GM13977 (cell line): ENCODE measurements around the gene PADI1.

ENCODE experiments used
- DNase-seq: peaks from one replicate; pipeline ENCODE4 v3.0.0; 2012; ENCODE audit warnings: low spot score
- in situ Hi-C: fragments of 300-500 bp; cut with MboI; formaldehyde crosslinking; loops from one replicate; pipeline ENCODE4 v1.12.0; 2022; ENCODE audit warnings: low sequenced_read_pairs, low pct_unique_long_range_greater_than_20kb, mixed read lengths, inconsistent platforms; ENCODE audit not compliant: unreplicated experiment
- TF ChIP-seq, protein P1 (sequence below): IDR thresholded peaks from 2 replicates; pipeline ENCODE4 v1.5.1; 2012; ENCODE audit warnings: mild to moderate bottlenecking, control low read depth; ENCODE audit not compliant: insufficient read depth; ENCODE audit errors: extremely low read depth, missing control alignments

PADI1 gene

DNA sequence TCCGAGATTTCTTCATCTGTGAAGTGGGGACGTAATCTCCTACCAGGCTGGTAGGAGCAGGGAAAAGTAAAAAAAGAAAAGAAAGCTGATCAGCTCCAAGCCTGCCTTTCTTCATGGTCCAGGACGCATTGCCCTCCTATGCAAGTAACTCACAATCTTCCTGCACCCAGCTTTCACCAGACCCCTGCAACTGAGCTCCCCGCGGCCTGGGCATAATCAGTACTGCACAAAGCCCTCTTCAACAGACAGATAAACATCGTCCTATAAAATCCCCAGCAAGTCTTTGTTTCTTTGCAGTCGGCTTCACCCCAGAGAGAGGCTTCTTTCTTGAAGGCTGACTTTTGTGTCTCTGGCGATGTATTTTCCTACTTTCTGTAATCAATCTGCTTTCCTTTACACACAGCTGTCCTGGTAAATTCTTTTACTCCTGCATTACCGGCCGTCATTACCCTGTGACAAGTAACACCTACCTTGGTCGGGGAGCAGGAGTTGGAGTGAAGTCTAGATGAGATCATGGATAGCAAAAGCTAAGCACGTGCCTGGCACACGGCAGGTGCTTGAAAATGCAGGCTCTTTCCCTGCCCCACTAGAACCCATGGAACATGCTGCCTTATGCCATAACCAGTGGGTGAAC is 8.3 kb downstream of the PADI1 start:
- in situ Hi-C loops: no loop called here
- DNase-seq: no peak
- TF ChIP-seq, protein P1, sequence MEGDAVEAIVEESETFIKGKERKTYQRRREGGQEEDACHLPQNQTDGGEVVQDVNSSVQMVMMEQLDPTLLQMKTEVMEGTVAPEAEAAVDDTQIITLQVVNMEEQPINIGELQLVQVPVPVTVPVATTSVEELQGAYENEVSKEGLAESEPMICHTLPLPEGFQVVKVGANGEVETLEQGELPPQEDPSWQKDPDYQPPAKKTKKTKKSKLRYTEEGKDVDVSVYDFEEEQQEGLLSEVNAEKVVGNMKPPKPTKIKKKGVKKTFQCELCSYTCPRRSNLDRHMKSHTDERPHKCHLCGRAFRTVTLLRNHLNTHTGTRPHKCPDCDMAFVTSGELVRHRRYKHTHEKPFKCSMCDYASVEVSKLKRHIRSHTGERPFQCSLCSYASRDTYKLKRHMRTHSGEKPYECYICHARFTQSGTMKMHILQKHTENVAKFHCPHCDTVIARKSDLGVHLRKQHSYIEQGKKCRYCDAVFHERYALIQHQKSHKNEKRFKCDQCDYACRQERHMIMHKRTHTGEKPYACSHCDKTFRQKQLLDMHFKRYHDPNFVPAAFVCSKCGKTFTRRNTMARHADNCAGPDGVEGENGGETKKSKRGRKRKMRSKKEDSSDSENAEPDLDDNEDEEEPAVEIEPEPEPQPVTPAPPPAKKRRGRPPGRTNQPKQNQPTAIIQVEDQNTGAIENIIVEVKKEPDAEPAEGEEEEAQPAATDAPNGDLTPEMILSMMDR: no peak

DNA sequence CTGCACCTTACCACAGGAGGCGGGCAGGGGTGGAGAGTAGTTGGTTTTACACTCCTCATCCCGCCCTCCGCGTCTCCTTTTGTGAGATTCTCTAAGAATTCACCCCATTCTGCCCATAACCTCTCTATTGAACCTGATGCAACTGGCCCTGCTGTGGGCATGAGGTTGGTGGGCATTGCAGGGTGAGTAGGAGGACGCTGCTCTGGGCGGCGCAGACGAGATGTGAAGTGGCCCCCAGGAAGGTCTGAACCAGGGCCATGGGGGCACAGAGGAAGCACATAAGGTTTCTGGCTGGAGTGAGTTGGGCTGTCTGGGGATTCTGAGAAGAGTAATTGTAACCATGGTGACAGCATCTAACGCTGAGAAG is 8.8 kb downstream of the PADI1 start:
- DNase-seq: no peak
- in situ Hi-C loops: no loop called here
- TF ChIP-seq, protein P1: no peak

DNA sequence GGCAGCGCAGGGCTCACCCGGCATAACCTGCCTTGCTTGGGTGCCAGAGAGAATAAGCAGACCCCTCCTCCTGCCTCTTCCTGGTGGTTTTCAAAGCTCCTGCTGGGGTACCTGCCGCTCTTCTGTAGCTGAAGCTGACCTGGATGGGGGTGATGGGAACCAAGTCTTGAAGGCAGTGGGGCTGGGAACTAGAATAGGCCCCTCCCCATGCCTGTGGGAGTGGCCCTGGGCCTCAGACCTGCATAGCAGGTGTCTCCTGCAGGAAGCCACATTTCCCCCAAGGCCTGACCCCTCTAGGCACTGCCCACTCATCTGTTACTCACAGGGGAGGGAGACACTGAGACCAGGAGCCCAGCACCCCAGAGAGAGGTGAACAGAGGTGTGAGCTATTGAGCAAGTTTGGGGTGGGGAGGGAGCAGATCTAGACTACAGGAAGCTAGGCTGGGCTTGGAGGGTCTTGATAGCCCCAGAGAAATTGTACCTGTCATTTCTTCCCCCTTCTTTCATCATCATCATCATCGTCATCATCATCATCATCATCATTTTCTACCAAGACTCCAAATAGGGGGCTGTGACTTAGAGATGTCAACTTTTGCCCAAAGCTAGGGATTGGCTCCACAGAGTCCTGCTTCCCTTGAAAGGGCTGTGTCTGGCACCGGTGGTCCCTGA is 10.1 kb downstream of the PADI1 start:
- in situ Hi-C loops: no loop called here
- TF ChIP-seq, protein P1: no peak
- no peak for DNase-seq

DNA sequence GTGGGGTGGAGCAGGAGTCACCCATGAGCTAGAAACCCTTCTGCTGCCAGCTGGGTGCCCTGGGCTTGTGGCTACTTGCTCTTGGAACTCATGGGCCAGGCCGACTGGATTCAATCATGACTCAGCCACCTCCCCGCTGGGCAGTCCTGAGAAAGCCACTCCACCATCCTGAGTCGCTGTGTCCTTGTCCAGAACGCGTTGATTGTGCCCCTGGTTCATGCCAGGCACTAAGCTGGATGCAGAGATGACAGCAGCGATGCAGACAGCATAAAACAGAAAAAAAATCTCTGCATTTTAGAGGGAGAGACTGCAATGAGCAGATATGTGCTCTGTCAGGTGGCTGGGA is 10.6 kb downstream of the PADI1 start:
- in situ Hi-C loops: no loop called here
- no peak for DNase-seq
- TF ChIP-seq, protein P1: no peak

DNA sequence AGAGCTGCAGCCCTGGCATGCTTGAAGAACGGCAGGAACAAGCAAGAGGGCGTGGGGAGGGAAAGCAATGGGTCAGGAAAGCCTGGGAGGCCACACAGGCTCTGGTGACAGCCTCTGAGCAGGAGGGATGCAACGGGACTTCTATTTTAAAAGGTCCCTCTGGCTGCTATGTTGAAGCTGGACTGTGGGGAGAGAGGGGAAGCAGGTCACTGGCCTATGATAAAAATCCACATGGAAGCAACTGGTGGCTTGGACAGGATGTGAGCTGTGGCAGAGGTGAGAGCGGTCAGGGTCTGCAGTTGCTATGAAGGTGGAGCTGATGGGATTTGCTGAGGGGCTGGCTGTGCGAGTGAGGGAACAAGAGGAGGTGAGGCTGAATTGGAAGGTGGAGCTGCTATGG is 11.2 kb downstream of the PADI1 start:
- in situ Hi-C loops: no loop called here
- TF ChIP-seq, protein P1: no peak
- DNase-seq: no peak

DNA sequence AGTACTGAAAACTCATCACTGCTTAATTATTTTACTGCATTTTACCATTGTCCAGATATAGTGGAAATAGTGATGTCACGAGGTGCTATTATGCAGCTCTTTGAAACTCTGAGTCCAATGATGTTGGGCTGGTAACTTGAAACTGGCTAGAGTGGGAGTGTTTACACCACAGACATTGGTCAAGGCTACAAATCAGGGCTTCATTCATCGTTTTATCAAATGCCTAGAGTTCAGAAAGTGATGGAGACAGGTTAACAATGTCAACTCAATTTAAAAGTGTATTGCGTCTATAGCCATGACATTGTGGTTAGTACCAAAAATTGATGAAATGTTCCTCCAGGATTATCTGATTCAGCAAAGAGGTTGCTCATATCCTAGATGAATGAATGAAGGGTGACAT is 12.7 kb downstream of the PADI1 start:
- in situ Hi-C loops: no loop called here
- TF ChIP-seq, protein P1: no peak
- DNase-seq: no peak

DNA sequence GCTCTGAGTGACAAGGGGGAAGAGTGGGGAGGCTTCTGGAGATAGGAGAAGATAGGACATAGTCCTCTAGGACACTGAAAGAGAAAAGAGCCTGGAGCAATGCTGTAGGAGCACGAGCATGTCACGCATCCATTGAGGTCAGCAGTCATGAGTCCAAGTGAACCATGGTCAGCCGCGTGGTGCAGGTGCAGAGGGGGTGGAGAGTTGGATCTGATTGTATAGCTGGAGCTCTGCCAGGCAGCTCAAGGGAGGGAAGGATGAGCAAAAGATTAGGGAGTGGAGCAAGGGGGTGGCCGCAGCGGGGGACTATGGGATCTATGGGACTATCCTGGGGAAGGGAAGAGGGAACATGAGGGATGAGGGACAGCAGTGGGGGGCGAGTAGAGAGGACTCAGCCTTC is 14.0 kb downstream of the PADI1 start:
- DNase-seq: no peak
- TF ChIP-seq, protein P1: no peak
- in situ Hi-C loops: no loop called here
